Measurements from ENCODE around the gene SLC12A3.
A peak's percentile ranks its signal among the peaks of the same experiment; 100 is the strongest.
"Not testable (repeated sequence)": the region's sequence is repeated elsewhere in the genome, so short reads cannot be mapped to it uniquely, and the experiment has no call there.

Gene SLC12A3

GRCh38 chr16:56865394-56866062 is 521 bp downstream of the SLC12A3 start:
- DNase-seq (ENCODE audit: low read depth): no peak
- H3K4me3 ChIP-seq (ENCODE audit: low read depth, low read length): no peak overlapping the region

GRCh38 chr16:56866955-56867830 is 2.2 kb downstream of the SLC12A3 start:
- no peak overlapping the region for H3K4me3 ChIP-seq (ENCODE audit: low read depth, low read length)
- no peak for DNase-seq (ENCODE audit: low read depth)

- no peak for DNase-seq (ENCODE audit: low read depth)
Observed at GRCh38 chr16:56868175-56868574, 3.2 kb downstream of the SLC12A3 start.

GRCh38 chr16:56868766-56869165 is 3.8 kb downstream of the SLC12A3 start:
- DNase-seq (ENCODE audit: low read depth); H3K4me3 ChIP-seq (ENCODE audit: low read depth, low read length): not testable (repeated sequence)

More at GRCh38 chr16:56868175-56868574, 3.2 kb downstream of the SLC12A3 start:
- H3K4me3 ChIP-seq (ENCODE audit: low read depth, low read length): no peak overlapping the region

- H3K4me3 ChIP-seq (ENCODE audit: low read depth, low read length): no peak overlapping the region
- DNase-seq (ENCODE audit: low read depth): no peak
Observed at GRCh38 chr16:56869513-56870275, 4.7 kb downstream of the SLC12A3 start.

- H3K4me3 ChIP-seq (ENCODE audit: low read depth, low read length): no peak overlapping the region
- no peak for DNase-seq (ENCODE audit: low read depth)
Observed at GRCh38 chr16:56870276-56870888, 5.4 kb downstream of the SLC12A3 start.

- H3K4me3 ChIP-seq (ENCODE audit: low read depth, low read length): no peak overlapping the region
- no peak for DNase-seq (ENCODE audit: low read depth)
Observed at GRCh38 chr16:56871172-56871593, 6.2 kb downstream of the SLC12A3 start.

- no peak overlapping the region for H3K4me3 ChIP-seq (ENCODE audit: low read depth, low read length)
- no peak for DNase-seq (ENCODE audit: low read depth)
Observed at GRCh38 chr16:56872863-56873391, 7.9 kb downstream of the SLC12A3 start.

- peak; percentile 36 for DNase-seq (ENCODE audit: low read depth)
- H3K4me3 ChIP-seq (ENCODE audit: low read depth, low read length): no peak overlapping the region
Observed at GRCh38 chr16:56874800-56875199, 9.8 kb downstream of the SLC12A3 start.

GRCh38 chr16:56876048-56876447 is 11.0 kb downstream of the SLC12A3 start:
- H3K4me3 ChIP-seq (ENCODE audit: low read depth, low read length): no peak overlapping the region
- no peak for DNase-seq (ENCODE audit: low read depth)

- no peak overlapping the region for H3K4me3 ChIP-seq (ENCODE audit: low read depth, low read length)
- no peak for DNase-seq (ENCODE audit: low read depth)
Observed at GRCh38 chr16:56877486-56878182, 12.6 kb downstream of the SLC12A3 start.

GRCh38 chr16:56878282-56878854 is 13.4 kb downstream of the SLC12A3 start:
- H3K4me3 ChIP-seq (ENCODE audit: low read depth, low read length): no peak overlapping the region
- no peak for DNase-seq (ENCODE audit: low read depth)

- no peak overlapping the region for H3K4me3 ChIP-seq (ENCODE audit: low read depth, low read length)
- no peak for DNase-seq (ENCODE audit: low read depth)
Observed at GRCh38 chr16:56879276-56879675, 14.3 kb downstream of the SLC12A3 start.

- no peak overlapping the region for H3K4me3 ChIP-seq (ENCODE audit: low read depth, low read length)
- DNase-seq (ENCODE audit: low read depth): no peak
Observed at GRCh38 chr16:56880176-56880575, 15.2 kb downstream of the SLC12A3 start.

GRCh38 chr16:56880685-56881084 is 15.7 kb downstream of the SLC12A3 start:
- H3K4me3 ChIP-seq (ENCODE audit: low read depth, low read length): no peak overlapping the region
- DNase-seq (ENCODE audit: low read depth): no peak

GRCh38 chr16:56882077-56882800 is 17.2 kb downstream of the SLC12A3 start:
- DNase-seq (ENCODE audit: low read depth): no peak

GRCh38 chr16:56883586-56883985 is 18.6 kb downstream of the SLC12A3 start:
- H3K4me3 ChIP-seq (ENCODE audit: low read depth, low read length): no peak overlapping the region
- DNase-seq (ENCODE audit: low read depth): no peak

More at GRCh38 chr16:56882077-56882800, 17.2 kb downstream of the SLC12A3 start:
- no peak overlapping the region for H3K4me3 ChIP-seq (ENCODE audit: low read depth, low read length)
